ENCODE measurements around the gene CHRNA4. TPM values are rescaled to one million over a fixed set of nuclear protein-coding genes. Genes with fewer than 3 reads are reported as not detected.

The CHRNA4 gene
- polyA plus RNA-seq, 1 donor (not counting 4 experiments of a cell fraction or from before 2014, with no cell fraction given): not detected

DNA sequence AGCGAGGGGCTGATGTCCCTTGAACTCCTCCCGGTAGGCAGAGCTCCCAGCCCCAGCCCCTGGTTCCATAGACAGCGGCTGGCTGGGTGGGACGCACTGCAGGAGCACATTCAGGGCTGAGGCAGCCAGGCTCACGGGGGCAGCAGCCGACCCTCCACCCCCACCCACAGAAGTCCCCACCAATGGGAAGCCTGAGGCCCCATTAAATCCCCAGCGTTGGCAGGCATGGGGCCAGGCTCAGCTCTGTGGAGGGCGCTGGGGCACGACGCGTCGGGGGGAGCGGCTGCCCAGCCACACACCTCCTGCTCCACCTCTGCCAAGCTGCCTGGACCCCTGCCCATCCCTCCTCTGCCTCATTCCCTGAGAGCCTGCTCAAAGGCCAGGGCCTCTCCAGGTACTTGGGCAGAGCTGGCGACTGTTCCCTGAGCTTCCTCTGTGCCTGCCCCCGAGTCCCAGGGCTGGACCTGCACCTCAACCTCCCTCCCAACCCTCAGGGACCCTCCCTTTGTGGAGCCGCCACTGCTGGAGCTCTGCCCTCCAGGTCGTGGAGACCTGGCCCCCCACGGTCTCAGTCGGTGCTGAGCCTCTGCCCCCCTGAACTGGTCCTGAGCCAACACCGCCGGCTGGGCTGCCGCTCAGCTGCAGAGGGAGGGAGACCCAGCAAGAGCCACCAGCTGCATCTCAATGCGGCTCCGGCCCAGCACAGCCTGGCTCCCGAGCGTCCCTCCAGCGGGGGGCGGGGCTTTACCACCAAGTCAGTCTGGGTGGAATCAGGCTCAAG, 9.1 kb downstream of the CHRNA4 start:
- Histone ChIP-seq H3K9me3 (ENCODE audit: control insufficient read depth, low read depth, low read length) (peaks cover 14% of the 10 kb centered on the region), H4K20me1 (ENCODE audit: control insufficient read depth, extremely low read depth, insufficient read depth, low read length) (no peaks in the 10 kb centered on the region), H3K9ac (ENCODE audit: control insufficient read depth, extremely low read depth, insufficient read depth, low read length) (no peak overlapping the region), H3K4me2 (ENCODE audit: control insufficient read depth, extremely low read depth, insufficient read depth, low read depth, low read length) (no peak overlapping the region), H3K9me1 (ENCODE audit: control insufficient read depth, extremely low read depth, insufficient read depth, low read length) (no peaks in the 10 kb centered on the region), H3K4me3 (ENCODE audit: control insufficient read depth in 2 of 3, extremely low read depth in 1 of 3, insufficient read depth in 2 of 3, low read depth in 1 of 3, low read length in 3 of 3) (no peak overlapping the region), H3K27ac (ENCODE audit: control insufficient read depth, insufficient read depth, low read length) (no peak overlapping the region), H2AFZ (ENCODE audit: control insufficient read depth, low read length) (no peak overlapping the region), H3K4me1 (ENCODE audit: control insufficient read depth, extremely low read depth, insufficient read depth, low read length) (no peaks in the 10 kb centered on the region), H3K79me2 (ENCODE audit: control insufficient read depth, insufficient read depth, low read length) (no peaks in the 10 kb centered on the region), H3K36me3 (ENCODE audit: control insufficient read depth in 2 of 2, extremely low read depth in 1 of 2, insufficient read depth in 2 of 2, low read length in 2 of 2) (no peaks in the 10 kb centered on the region), H3K27me3 (ENCODE audit: control insufficient read depth, extremely low read depth, insufficient read depth, low read length) (no peaks in the 10 kb centered on the region)
- dilution Hi-C loops (cut with MboI; ENCODE audit: extremely low pct_ligation_motif_present, low sequenced_read_pairs): no loop called here
- DNase-seq (ENCODE audit: low read depth, low spot score) (no peak), FAIRE-seq (no peak)
- TF ChIP-seq EZH2 (IDR thresholded peaks at IDR 0.05; ENCODE audit: low read length): no peak
- TF ChIP-seq, protein P1, sequence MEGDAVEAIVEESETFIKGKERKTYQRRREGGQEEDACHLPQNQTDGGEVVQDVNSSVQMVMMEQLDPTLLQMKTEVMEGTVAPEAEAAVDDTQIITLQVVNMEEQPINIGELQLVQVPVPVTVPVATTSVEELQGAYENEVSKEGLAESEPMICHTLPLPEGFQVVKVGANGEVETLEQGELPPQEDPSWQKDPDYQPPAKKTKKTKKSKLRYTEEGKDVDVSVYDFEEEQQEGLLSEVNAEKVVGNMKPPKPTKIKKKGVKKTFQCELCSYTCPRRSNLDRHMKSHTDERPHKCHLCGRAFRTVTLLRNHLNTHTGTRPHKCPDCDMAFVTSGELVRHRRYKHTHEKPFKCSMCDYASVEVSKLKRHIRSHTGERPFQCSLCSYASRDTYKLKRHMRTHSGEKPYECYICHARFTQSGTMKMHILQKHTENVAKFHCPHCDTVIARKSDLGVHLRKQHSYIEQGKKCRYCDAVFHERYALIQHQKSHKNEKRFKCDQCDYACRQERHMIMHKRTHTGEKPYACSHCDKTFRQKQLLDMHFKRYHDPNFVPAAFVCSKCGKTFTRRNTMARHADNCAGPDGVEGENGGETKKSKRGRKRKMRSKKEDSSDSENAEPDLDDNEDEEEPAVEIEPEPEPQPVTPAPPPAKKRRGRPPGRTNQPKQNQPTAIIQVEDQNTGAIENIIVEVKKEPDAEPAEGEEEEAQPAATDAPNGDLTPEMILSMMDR (optimal IDR thresholded peaks at IDR 0.05 in 1 of 3, IDR thresholded peaks at IDR 0.05 in 1 of 3, conservative IDR thresholded peaks at IDR 0.05 in 1 of 3; ENCODE audit: extremely low read depth in 1 of 3, insufficient read depth in 2 of 3, low read length in 3 of 3): no peak

DNA sequence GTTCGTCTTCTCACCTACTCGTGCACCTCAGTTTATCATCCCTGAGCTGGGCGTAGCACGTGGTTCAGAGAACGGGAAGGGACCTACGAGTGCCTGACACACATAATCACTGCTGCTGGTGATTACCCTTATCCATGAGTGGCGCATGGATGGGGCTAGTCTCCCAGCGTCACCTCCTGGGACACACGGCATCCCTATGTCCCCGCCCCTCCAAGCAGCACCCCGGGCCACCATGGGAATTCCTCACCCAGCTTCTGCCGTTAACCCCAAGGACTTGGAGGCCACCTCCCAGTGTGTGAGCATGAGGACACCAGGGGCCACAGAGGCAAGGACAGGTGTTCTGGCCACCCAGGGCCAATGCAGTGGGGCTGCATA, 9.8 kb downstream of the CHRNA4 start:
- no peak for TF ChIP-seq EZH2 (IDR thresholded peaks at IDR 0.05; ENCODE audit: low read length)
- TF ChIP-seq, protein P1 (optimal IDR thresholded peaks at IDR 0.05 in 1 of 3, IDR thresholded peaks at IDR 0.05 in 1 of 3, conservative IDR thresholded peaks at IDR 0.05 in 1 of 3; ENCODE audit: extremely low read depth in 1 of 3, insufficient read depth in 2 of 3, low read length in 3 of 3): no peak
- Histone ChIP-seq H3K36me3 (ENCODE audit: control insufficient read depth in 2 of 2, extremely low read depth in 1 of 2, insufficient read depth in 2 of 2, low read length in 2 of 2) (no peaks in the 10 kb centered on the region), H3K9ac (ENCODE audit: control insufficient read depth, extremely low read depth, insufficient read depth, low read length) (no peak overlapping the region), H4K20me1 (ENCODE audit: control insufficient read depth, extremely low read depth, insufficient read depth, low read length) (no peaks in the 10 kb centered on the region), H3K4me2 (ENCODE audit: control insufficient read depth, extremely low read depth, insufficient read depth, low read depth, low read length) (no peak overlapping the region), H3K4me3 (ENCODE audit: control insufficient read depth in 2 of 3, extremely low read depth in 1 of 3, insufficient read depth in 2 of 3, low read depth in 1 of 3, low read length in 3 of 3) (no peak overlapping the region), H3K27ac (ENCODE audit: control insufficient read depth, insufficient read depth, low read length) (no peak overlapping the region), H3K9me1 (ENCODE audit: control insufficient read depth, extremely low read depth, insufficient read depth, low read length) (no peaks in the 10 kb centered on the region), H3K9me3 (ENCODE audit: control insufficient read depth, low read depth, low read length) (peaks cover 14% of the 10 kb centered on the region), H3K4me1 (ENCODE audit: control insufficient read depth, extremely low read depth, insufficient read depth, low read length) (no peaks in the 10 kb centered on the region), H3K79me2 (ENCODE audit: control insufficient read depth, insufficient read depth, low read length) (no peaks in the 10 kb centered on the region), H3K27me3 (ENCODE audit: control insufficient read depth, extremely low read depth, insufficient read depth, low read length) (no peaks in the 10 kb centered on the region), H2AFZ (ENCODE audit: control insufficient read depth, low read length) (no peak overlapping the region)
- dilution Hi-C loops (cut with MboI; ENCODE audit: extremely low pct_ligation_motif_present, low sequenced_read_pairs): no loop called here
- DNase-seq (ENCODE audit: low read depth, low spot score) (no peak), FAIRE-seq (no peak)
